B cell (primary cell): ENCODE data around the gene PIGR. TPM values are rescaled to one million over a fixed set of nuclear protein-coding genes. Genes with fewer than 3 reads are reported as not detected.

Source experiments
- ATAC-seq: fragments of 200-7000 bp; cut with Tn5 transposase; one replicate; pipeline ENCODE4 v1.10.0; 2021; ENCODE audit warnings: low read depth, mild to moderate bottlenecking, moderate number of reproducible peaks, moderate library complexity
- CTCF ChIA-PET: fragments of 350-600 bp; sonication (Branson Sonifier 250); formaldehyde crosslinking; loops from one replicate; lab custom pipeline; 2021; ENCODE audit warnings: antibody characterized with exemption, inconsistent platforms; lab: Charles Lee
- POLR2A ChIA-PET: fragments of 350-600 bp; sonication (Branson Sonifier 250); formaldehyde crosslinking; loops from one replicate; lab custom pipeline; 2021; ENCODE audit warnings: antibody characterized with exemption; lab: Charles Lee
- DNase-seq: peaks from one replicate; pipeline ENCODE4 v3.0.0; 2013
- H2AFZ ChIP-seq: 2 replicates; pipeline ENCODE4 v1.6.1; 2012; ENCODE audit warnings: mild to moderate bottlenecking, low read depth, low read length; ENCODE audit not compliant: insufficient read depth, poor library complexity, severe bottlenecking
- H3K27ac ChIP-seq, 2 donors: 1 replicate in 1 of 2; 2 replicates in 1 of 2; pipeline ENCODE4 v1.5.1; 2012 to 2013; ENCODE audit warnings: low read length in 2 of 2, mild to moderate bottlenecking in 2 of 2, moderate library complexity in 1 of 2
- H3K27me3 ChIP-seq, 4 experiments: fragments of 200-600 bp in 1 of 4; sonication (generic) in 1 of 4; replicated peaks in 1 of 4; 1 replicate in 2 of 4; 2 replicates in 2 of 4; pipeline versions ENCODE4 v1.6.1 to v1.7.0; 2013 to 2016; ENCODE audit warnings: low read length in 3 of 4, mild to moderate bottlenecking in 2 of 4, mixed read lengths in 1 of 4, moderate library complexity in 1 of 4; ENCODE audit not compliant: insufficient read depth in 4 of 4, control insufficient read depth in 3 of 4; ENCODE audit errors: control extremely low read depth in 1 of 4
- H3K36me3 ChIP-seq, 2 experiments: replicated peaks in 1 of 2; 1 replicate in 1 of 2; 2 replicates in 1 of 2; pipeline versions ENCODE4 v1.6.1 to v1.7.1; 2013; ENCODE audit warnings: low read length in 1 of 2; ENCODE audit not compliant: insufficient read depth in 2 of 2, control insufficient read depth in 1 of 2; ENCODE audit errors: control extremely low read depth in 1 of 2, extremely low read depth in 1 of 2
- H3K4me1 ChIP-seq, 2 donors: fragments of 200-600 bp in 1 of 2; sonication (generic) in 1 of 2; 1 replicate in 1 of 2; 2 replicates in 1 of 2; pipeline versions ENCODE4 v1.5.1 to v1.6.1; 2013 to 2017; ENCODE audit warnings: low read length in 2 of 2; ENCODE audit not compliant: control insufficient read depth in 2 of 2, insufficient read depth in 2 of 2
- H3K4me2 ChIP-seq: replicated peaks from 2 replicates; pipeline ENCODE3; 2012; ENCODE audit warnings: mild to moderate bottlenecking, low read depth, low read length; ENCODE audit not compliant: poor library complexity, severe bottlenecking
- H3K4me3 ChIP-seq, 5 experiments: fragments of 200-600 bp in 1 of 5; sonication (generic) in 1 of 5; 1 replicate in 3 of 5; 2 replicates in 2 of 5; pipeline versions ENCODE4 v1.5.1 to v1.7.0; 2011 to 2016; ENCODE audit warnings: low read length in 4 of 5, mild to moderate bottlenecking in 4 of 5, low read depth in 2 of 5, control low read depth in 1 of 5, moderate library complexity in 1 of 5; ENCODE audit not compliant: insufficient read depth in 1 of 5; ENCODE audit errors: control extremely low read depth in 1 of 5, extremely low read depth in 1 of 5
- H3K79me2 ChIP-seq: fragments of 200-600 bp; sonication (generic); one replicate; pipeline ENCODE4 v1.6.0; 2016; ENCODE audit warnings: low read length; ENCODE audit not compliant: control insufficient read depth, insufficient read depth
- H3K9ac ChIP-seq: fragments of 200-600 bp; sonication (generic); 2 replicates; pipeline ENCODE4 v1.6.1; 2017; ENCODE audit warnings: mild to moderate bottlenecking, low read length, moderate library complexity
- H3K9me3 ChIP-seq, 3 donors: one replicate each; pipeline versions ENCODE4 v1.6.1 to v1.7.1; 2013; ENCODE audit warnings: low read length in 2 of 3; ENCODE audit not compliant: control insufficient read depth in 2 of 3, insufficient read depth in 1 of 3; ENCODE audit errors: control extremely low read depth in 1 of 3
- H4K20me1 ChIP-seq: 2 replicates; pipeline ENCODE4 v1.6.0; 2012; ENCODE audit warnings: mild to moderate bottlenecking, low read length; ENCODE audit not compliant: insufficient read depth, control insufficient read depth, poor library complexity, severe bottlenecking
- H3K27ac Mint-ChIP-seq: one replicate; pipeline ENCODE4 v1.8.0; 2021; ENCODE audit warnings: mixed read lengths
- H3K27me3 Mint-ChIP-seq: one replicate; pipeline ENCODE4 v1.8.0; 2021; ENCODE audit warnings: mixed read lengths
- H3K4me1 Mint-ChIP-seq: one replicate; pipeline ENCODE4 v1.8.0; 2021; ENCODE audit warnings: mixed read lengths
- H3K4me3 Mint-ChIP-seq: one replicate; pipeline ENCODE4 v1.8.0; 2021; ENCODE audit warnings: mixed read lengths
- H3K9me3 Mint-ChIP-seq: one replicate; pipeline ENCODE4 v1.8.0; 2022; ENCODE audit warnings: mixed read lengths; ENCODE audit not compliant: insufficient read depth
- EZH2 ChIP-seq: IDR thresholded peaks from 2 replicates; pipeline ENCODE4 v1.6.1; 2012; ENCODE audit warnings: borderline replicate concordance, low read depth, mild to moderate bottlenecking, moderate library complexity, low read length; ENCODE audit not compliant: insufficient read depth, poor library complexity, severe bottlenecking
- WGBS: methylation state at CpG from one replicate; pipeline ENCODE4 v1.1.5; 2013; ENCODE audit warnings: missing lambda C conversion rate; ENCODE audit not compliant: insufficient coverage; 5-methylcytosine and 5-hydroxymethylcytosine counted together
- intact Hi-C: fragments of 100-400 bp; cut with micrococcal nuclease; formaldehyde crosslinking; loops from one replicate; pipeline ENCODE4 v1.10.0; 2022
- polyA plus RNA-seq: library from polyadenylated mRNA; depleted of rRNA; stranded (reverse); fragments of >200 nt; gene quantifications from 2 replicates; pipeline ENCODE4 v1.2.3, GENCODE V29; 2012
- total RNA-seq, 2 donors: library from RNA; stranded (reverse); fragments of 120-200 nt in 1 of 2; gene quantifications; 1 replicate in 1 of 2; 2 replicates in 1 of 2; pipeline versions ENCODE4 v1.2.3 to v1.2.4, GENCODE V29; 2013 to 2022
- TF ChIP-seq, protein P1 (sequence below): fragments of 200-600 bp; IDR thresholded peaks from one replicate; pipeline ENCODE4 v1.8.0; 2022; ENCODE audit warnings: antibody characterized with exemption, mild to moderate bottlenecking

The PIGR gene
- total and polyA plus RNA-seq, 2 donors (not counting 1 experiment from before 2014, with no cell fraction given): 0.31 to 1.1 TPM

DNA sequence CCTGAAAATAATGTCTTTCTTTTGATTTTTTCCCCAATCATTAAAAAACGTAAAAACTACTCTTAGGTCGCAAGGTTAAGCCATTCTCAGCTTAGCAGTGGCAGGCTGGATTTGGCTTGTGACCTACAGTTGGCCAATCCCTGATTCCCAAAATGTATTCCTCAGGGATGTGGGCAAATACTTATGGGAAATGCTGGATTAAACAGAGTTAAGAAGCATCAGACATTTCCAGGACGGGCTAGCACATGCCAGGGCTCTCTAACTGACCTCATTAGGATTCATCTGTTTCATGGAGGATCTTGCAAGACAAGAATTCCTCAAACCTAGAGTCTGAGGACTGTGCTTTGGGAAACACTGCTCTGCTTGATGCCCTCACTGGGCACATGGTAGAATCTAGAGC lies 50.0 kb downstream of the PIGR start:
- DNase-seq: no peak
- Mint-ChIP-seq H3K9me3 (no peaks in the 10 kb centered on the region), H3K4me1 (peaks cover 24% of the 10 kb centered on the region), H3K27ac (no peak overlapping the region), H3K27me3 (no peaks in the 10 kb centered on the region), H3K4me3 (no peak overlapping the region)
- Histone ChIP-seq H4K20me1 (peaks cover 8% of the 10 kb centered on the region), H3K27me3 (no peaks in the 10 kb centered on the region), H3K27ac (no peak overlapping the region), H2AFZ (no peak overlapping the region), H3K4me2 (no peak overlapping the region), H3K4me1 (peaks cover 0 to 5% of the 10 kb centered on the region in 2 donors), H3K9me3 (no peaks in the 10 kb centered on the region), H3K36me3 (no peaks in the 10 kb centered on the region), H3K9ac (no peak overlapping the region), H3K79me2 (no peaks in the 10 kb centered on the region), H3K4me3 (no peak overlapping the region)
- ChIA-PET CTCF (interaction anchor here (0.7 to 2.4 kb wide), 2 partner anchors 12 to 17 kb away, joined by 3 to 8 read pairs; no protein-coding TSS in a partner anchor), POLR2A (no interaction called here)
- TF ChIP-seq EZH2: no peak
- TF ChIP-seq, protein P1, sequence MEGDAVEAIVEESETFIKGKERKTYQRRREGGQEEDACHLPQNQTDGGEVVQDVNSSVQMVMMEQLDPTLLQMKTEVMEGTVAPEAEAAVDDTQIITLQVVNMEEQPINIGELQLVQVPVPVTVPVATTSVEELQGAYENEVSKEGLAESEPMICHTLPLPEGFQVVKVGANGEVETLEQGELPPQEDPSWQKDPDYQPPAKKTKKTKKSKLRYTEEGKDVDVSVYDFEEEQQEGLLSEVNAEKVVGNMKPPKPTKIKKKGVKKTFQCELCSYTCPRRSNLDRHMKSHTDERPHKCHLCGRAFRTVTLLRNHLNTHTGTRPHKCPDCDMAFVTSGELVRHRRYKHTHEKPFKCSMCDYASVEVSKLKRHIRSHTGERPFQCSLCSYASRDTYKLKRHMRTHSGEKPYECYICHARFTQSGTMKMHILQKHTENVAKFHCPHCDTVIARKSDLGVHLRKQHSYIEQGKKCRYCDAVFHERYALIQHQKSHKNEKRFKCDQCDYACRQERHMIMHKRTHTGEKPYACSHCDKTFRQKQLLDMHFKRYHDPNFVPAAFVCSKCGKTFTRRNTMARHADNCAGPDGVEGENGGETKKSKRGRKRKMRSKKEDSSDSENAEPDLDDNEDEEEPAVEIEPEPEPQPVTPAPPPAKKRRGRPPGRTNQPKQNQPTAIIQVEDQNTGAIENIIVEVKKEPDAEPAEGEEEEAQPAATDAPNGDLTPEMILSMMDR: no peak
- no peak for ATAC-seq
- WGBS: 100% methylated on average over 1 of the region's 3 CpGs
- intact Hi-C loops: loop anchor here (5.0 kb wide), 1 partner anchor 36 kb away; no protein-coding TSS in a partner anchor

DNA sequence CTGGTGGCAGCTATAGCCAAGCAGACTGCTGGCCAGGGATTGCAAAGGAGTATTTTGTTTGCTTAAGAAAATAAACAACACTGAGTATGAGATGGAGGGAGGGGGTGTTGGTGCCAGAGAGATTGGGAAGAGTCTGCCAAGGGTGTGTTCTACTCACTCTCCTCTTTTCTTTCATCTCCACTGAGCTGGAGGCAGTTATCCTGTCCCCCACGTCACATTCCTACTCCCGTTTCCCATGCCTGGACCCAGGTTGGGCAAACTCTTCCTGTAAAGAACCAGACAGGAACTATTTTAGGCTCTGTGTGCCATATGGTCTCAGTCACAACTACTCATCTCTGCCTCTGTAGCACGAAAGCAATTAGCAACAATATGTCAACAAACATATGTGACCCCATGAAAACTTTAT lies 50.4 kb downstream of the PIGR start:
- TF ChIP-seq, protein P1: no peak
- TF ChIP-seq EZH2: no peak
- Histone ChIP-seq H3K9me3 (no peaks in the 10 kb centered on the region), H3K79me2 (no peaks in the 10 kb centered on the region), H3K4me1 (peaks cover 4 to 5% of the 10 kb centered on the region in 2 donors), H4K20me1 (peaks cover 4% of the 10 kb centered on the region), H3K27me3 (no peaks in the 10 kb centered on the region), H3K4me3 (no peak overlapping the region), H3K9ac (no peak overlapping the region), H3K27ac (no peak overlapping the region), H2AFZ (no peak overlapping the region), H3K36me3 (no peaks in the 10 kb centered on the region), H3K4me2 (no peak overlapping the region)
- DNase-seq (no peak), ATAC-seq (no peak)
- no peak overlapping the region for H3K4me3 Mint-ChIP-seq
- H3K9me3 Mint-ChIP-seq: no peaks in the 10 kb centered on the region
- ChIA-PET CTCF (interaction anchor here (0.7 to 2.4 kb wide), 3 partner anchors 12 to 17 kb away, joined by 3 to 9 read pairs (median 8); no protein-coding TSS in a partner anchor), POLR2A (no interaction called here)
- H3K27ac Mint-ChIP-seq: no peak overlapping the region
- intact Hi-C loops: loop anchor here (5.0 kb wide), 1 partner anchor 36 kb away; no protein-coding TSS in a partner anchor
- 77% methylated on average over 3 of the region's 3 CpGs for WGBS
- H3K4me1 Mint-ChIP-seq: peaks cover 24% of the 10 kb centered on the region
- no peaks in the 10 kb centered on the region for H3K27me3 Mint-ChIP-seq
